ENCODE data around the gene YWHAE. TPM values are rescaled to one million over a fixed set of nuclear protein-coding genes. Genes with fewer than 3 reads are reported as not detected.

The YWHAE gene
- total RNA-seq, 1 experiment from 2014 or later, result 1,282 TPM

GRCh38 chr17:1362964-1363363 is 37.1 kb downstream of the YWHAE start:
- Histone ChIP-seq H4K5ac (ENCODE audit: insufficient read length, low read depth, low read length) (no peak overlapping the region), H3K27ac (ENCODE audit: insufficient read length, low read depth, low read length) (no peak overlapping the region), H3K9me3 (ENCODE audit: control insufficient read depth, low read depth, low read length) (no peaks in the 10 kb centered on the region), H2AFZ (ENCODE audit: low read length) (no peak overlapping the region), H3K23me2 (ENCODE audit: insufficient read length, low read depth, low read length, poor library complexity, severe bottlenecking) (no peaks in the 10 kb centered on the region), H3K56ac (ENCODE audit: insufficient read length, low read depth, low read length) (no peak overlapping the region), H3K14ac (ENCODE audit: insufficient read depth, low read length) (no peak overlapping the region), H3K23ac (ENCODE audit: insufficient read length, low read depth, low read length) (no peak overlapping the region), H3K4ac (ENCODE audit: low read depth, low read length) (no peak overlapping the region), H3T11ph (ENCODE audit: low read length) (no peak overlapping the region), H3K18ac (ENCODE audit: insufficient read length, low read depth, low read length) (no peak overlapping the region), H3K79me2 (ENCODE audit: insufficient read depth, low read length) (peaks cover 22% of the 10 kb centered on the region; the same call in 1 of the 2 replicates), H2AK5ac (ENCODE audit: insufficient read length, low read length) (no peak overlapping the region), H3K4me2 (ENCODE audit: insufficient read depth, insufficient read length, low read length) (no peak overlapping the region), H3K79me1 (ENCODE audit: insufficient read depth, low read depth, low read length, poor library complexity, severe bottlenecking) (peaks cover 14% of the 10 kb centered on the region), H2BK120ac (ENCODE audit: low read depth, low read length, poor library complexity, severe bottlenecking) (no peak overlapping the region), H2BK12ac (ENCODE audit: insufficient read length, low read depth, low read length) (no peak overlapping the region), H4K91ac (ENCODE audit: insufficient read length, low read depth, low read length) (no peak overlapping the region), H3K27me3 (ENCODE audit: insufficient read depth, low read length) (no peaks in the 10 kb centered on the region), H3K9ac (ENCODE audit: extremely low read depth, insufficient read length, low read length) (no peak overlapping the region), H4K8ac (replicated peaks; ENCODE audit: insufficient read length, low read depth, low read length) (no peak overlapping the region), H2BK20ac (ENCODE audit: low read depth, low read length, poor library complexity, severe bottlenecking) (no peak overlapping the region), H3K4me1 (ENCODE audit: insufficient read depth, low read length) (no peaks in the 10 kb centered on the region), H2BK5ac (ENCODE audit: insufficient read length, low read length) (no peak overlapping the region), H2BK15ac (ENCODE audit: low read depth, low read length) (no peak overlapping the region), H4K20me1 (ENCODE audit: control insufficient read depth, insufficient read depth, insufficient read length) (no peaks in the 10 kb centered on the region)
- no CpG with 5 or more reads among the region's 3 CpGs for WGBS (ENCODE audit: extremely low coverage, insufficient read length, low lambda C conversion rate)
- peaks cover 29 to 58% (median 54%) of the 10 kb centered on the region in 3 experiments for H3K36me3 Mint-ChIP-seq (ENCODE audit: insufficient read depth in 1 of 3, low read depth in 3 of 3)
- H3K27me3 Mint-ChIP-seq (ENCODE audit: low read depth), result no peaks in the 10 kb centered on the region
- H3K4me1 Mint-ChIP-seq, result peaks cover 26 to 37% of the 10 kb centered on the region in 2 experiments
- H3K27ac Mint-ChIP-seq, result peak overlapping the region in 2 of 3 experiments; percentile 0 to 46; a peak in 3 of 7 replicates
- no peak for DNase-seq
- TF ChIP-seq CTCF (conservative IDR thresholded peaks at IDR 0.05), result no peak
- H3K4me3 Mint-ChIP-seq, result no peak overlapping the region
- H3K9me3 Mint-ChIP-seq, result no peaks in the 10 kb centered on the region

All from H9 (cell line).